B cell (primary cell): ENCODE measurements around the gene CALM1. TPM values are rescaled to one million over a fixed set of nuclear protein-coding genes. Genes with fewer than 3 reads are reported as not detected.

Experiments used
- ATAC-seq: fragments of 200-7000 bp; cut with Tn5 transposase; one replicate; pipeline ENCODE4 v1.10.0; 2021; ENCODE audit warnings: low read depth, mild to moderate bottlenecking, moderate number of reproducible peaks, moderate library complexity
- CTCF ChIA-PET: fragments of 350-600 bp; sonication (Branson Sonifier 250); formaldehyde crosslinking; loops from one replicate; lab custom pipeline; 2021; ENCODE audit warnings: antibody characterized with exemption, inconsistent platforms; lab: Charles Lee
- POLR2A ChIA-PET: fragments of 350-600 bp; sonication (Branson Sonifier 250); formaldehyde crosslinking; loops from one replicate; lab custom pipeline; 2021; ENCODE audit warnings: antibody characterized with exemption; lab: Charles Lee
- DNase-seq: peaks from one replicate; pipeline ENCODE4 v3.0.0; 2013
- H2AFZ ChIP-seq: 2 replicates; pipeline ENCODE4 v1.6.1; 2012; ENCODE audit warnings: mild to moderate bottlenecking, low read depth, low read length; ENCODE audit not compliant: insufficient read depth, poor library complexity, severe bottlenecking
- H3K27ac ChIP-seq, 2 donors: 1 replicate in 1 of 2; 2 replicates in 1 of 2; pipeline ENCODE4 v1.5.1; 2012 to 2013; ENCODE audit warnings: low read length in 2 of 2, mild to moderate bottlenecking in 2 of 2, moderate library complexity in 1 of 2
- H3K27me3 ChIP-seq, 4 experiments: fragments of 200-600 bp in 1 of 4; sonication (generic) in 1 of 4; replicated peaks in 1 of 4; 1 replicate in 2 of 4; 2 replicates in 2 of 4; pipeline versions ENCODE4 v1.6.1 to v1.7.0; 2013 to 2016; ENCODE audit warnings: low read length in 3 of 4, mild to moderate bottlenecking in 2 of 4, mixed read lengths in 1 of 4, moderate library complexity in 1 of 4; ENCODE audit not compliant: insufficient read depth in 4 of 4, control insufficient read depth in 3 of 4; ENCODE audit errors: control extremely low read depth in 1 of 4
- H3K36me3 ChIP-seq, 2 experiments: replicated peaks in 1 of 2; 1 replicate in 1 of 2; 2 replicates in 1 of 2; pipeline versions ENCODE4 v1.6.1 to v1.7.1; 2013; ENCODE audit warnings: low read length in 1 of 2; ENCODE audit not compliant: insufficient read depth in 2 of 2, control insufficient read depth in 1 of 2; ENCODE audit errors: control extremely low read depth in 1 of 2, extremely low read depth in 1 of 2
- H3K4me1 ChIP-seq, 2 donors: fragments of 200-600 bp in 1 of 2; sonication (generic) in 1 of 2; 1 replicate in 1 of 2; 2 replicates in 1 of 2; pipeline versions ENCODE4 v1.5.1 to v1.6.1; 2013 to 2017; ENCODE audit warnings: low read length in 2 of 2; ENCODE audit not compliant: control insufficient read depth in 2 of 2, insufficient read depth in 2 of 2
- H3K4me2 ChIP-seq: replicated peaks from 2 replicates; pipeline ENCODE3; 2012; ENCODE audit warnings: mild to moderate bottlenecking, low read depth, low read length; ENCODE audit not compliant: poor library complexity, severe bottlenecking
- H3K4me3 ChIP-seq, 5 experiments: fragments of 200-600 bp in 1 of 5; sonication (generic) in 1 of 5; 1 replicate in 3 of 5; 2 replicates in 2 of 5; pipeline versions ENCODE4 v1.5.1 to v1.7.0; 2011 to 2016; ENCODE audit warnings: low read length in 4 of 5, mild to moderate bottlenecking in 4 of 5, low read depth in 2 of 5, control low read depth in 1 of 5, moderate library complexity in 1 of 5; ENCODE audit not compliant: insufficient read depth in 1 of 5; ENCODE audit errors: control extremely low read depth in 1 of 5, extremely low read depth in 1 of 5
- H3K79me2 ChIP-seq: fragments of 200-600 bp; sonication (generic); one replicate; pipeline ENCODE4 v1.6.0; 2016; ENCODE audit warnings: low read length; ENCODE audit not compliant: control insufficient read depth, insufficient read depth
- H3K9ac ChIP-seq: fragments of 200-600 bp; sonication (generic); 2 replicates; pipeline ENCODE4 v1.6.1; 2017; ENCODE audit warnings: mild to moderate bottlenecking, low read length, moderate library complexity
- H3K9me3 ChIP-seq, 3 donors: one replicate each; pipeline versions ENCODE4 v1.6.1 to v1.7.1; 2013; ENCODE audit warnings: low read length in 2 of 3; ENCODE audit not compliant: control insufficient read depth in 2 of 3, insufficient read depth in 1 of 3; ENCODE audit errors: control extremely low read depth in 1 of 3
- H4K20me1 ChIP-seq: 2 replicates; pipeline ENCODE4 v1.6.0; 2012; ENCODE audit warnings: mild to moderate bottlenecking, low read length; ENCODE audit not compliant: insufficient read depth, control insufficient read depth, poor library complexity, severe bottlenecking
- H3K27ac Mint-ChIP-seq: one replicate; pipeline ENCODE4 v1.8.0; 2021; ENCODE audit warnings: mixed read lengths
- H3K27me3 Mint-ChIP-seq: one replicate; pipeline ENCODE4 v1.8.0; 2021; ENCODE audit warnings: mixed read lengths
- H3K4me1 Mint-ChIP-seq: one replicate; pipeline ENCODE4 v1.8.0; 2021; ENCODE audit warnings: mixed read lengths
- H3K4me3 Mint-ChIP-seq: one replicate; pipeline ENCODE4 v1.8.0; 2021; ENCODE audit warnings: mixed read lengths
- H3K9me3 Mint-ChIP-seq: one replicate; pipeline ENCODE4 v1.8.0; 2022; ENCODE audit warnings: mixed read lengths; ENCODE audit not compliant: insufficient read depth
- CTCF ChIP-seq: fragments of 200-600 bp; IDR thresholded peaks from one replicate; pipeline ENCODE4 v1.8.0; 2022; ENCODE audit warnings: antibody characterized with exemption, mild to moderate bottlenecking
- EZH2 ChIP-seq: IDR thresholded peaks from 2 replicates; pipeline ENCODE4 v1.6.1; 2012; ENCODE audit warnings: borderline replicate concordance, low read depth, mild to moderate bottlenecking, moderate library complexity, low read length; ENCODE audit not compliant: insufficient read depth, poor library complexity, severe bottlenecking
- WGBS: methylation state at CpG from one replicate; pipeline ENCODE4 v1.1.5; 2013; ENCODE audit warnings: missing lambda C conversion rate; ENCODE audit not compliant: insufficient coverage; 5-methylcytosine and 5-hydroxymethylcytosine counted together
- intact Hi-C: fragments of 100-400 bp; cut with micrococcal nuclease; formaldehyde crosslinking; loops from one replicate; pipeline ENCODE4 v1.10.0; 2022
- polyA plus RNA-seq: library from polyadenylated mRNA; depleted of rRNA; stranded (reverse); fragments of >200 nt; gene quantifications from 2 replicates; pipeline ENCODE4 v1.2.3, GENCODE V29; 2012
- total RNA-seq, 2 donors: library from RNA; stranded (reverse); fragments of 120-200 nt in 1 of 2; gene quantifications; 1 replicate in 1 of 2; 2 replicates in 1 of 2; pipeline versions ENCODE4 v1.2.3 to v1.2.4, GENCODE V29; 2013 to 2022

CALM1 gene
- total and polyA plus RNA-seq, 2 donors (not counting 1 experiment from before 2014, with no cell fraction given) = 264 to 267 TPM

- ChIA-PET POLR2A (interaction anchor here (0.7 to 5.1 kb wide), 7 partner anchors 13 to 1198 kb away, joined by 3 to 117 read pairs (median 5); partner anchors contain the start of genes CALM1 and NRDE2), CTCF (interaction anchor here (0.9 to 4.5 kb wide), 3 partner anchors 14 to 126 kb away, joined by 3 to 36 read pairs (median 28); partner anchors contain the start of genes CALM1 and PSMC1)
- H3K79me2 ChIP-seq = peaks cover 4% of the 10 kb centered on the region
- H2AFZ ChIP-seq = peak overlapping the region; percentile 91
- WGBS = 78% methylated on average over 10 of the region's 13 CpGs
- H3K9me3 ChIP-seq = no peaks in the 10 kb centered on the region
- peaks cover 12% of the 10 kb centered on the region for H3K4me1 Mint-ChIP-seq
- peaks cover 15 to 24% of the 10 kb centered on the region in 2 donors for H3K4me1 ChIP-seq
- no peaks in the 10 kb centered on the region for H3K27me3 ChIP-seq
- no peaks in the 10 kb centered on the region for H3K9me3 Mint-ChIP-seq
- no peak for TF ChIP-seq CTCF
- TF ChIP-seq EZH2 = no peak
- no peak overlapping the region for H3K4me3 Mint-ChIP-seq
- peak overlapping the region; percentile 93 to 98 for H3K27ac ChIP-seq
- H3K4me3 ChIP-seq = peak overlapping the region; percentile 60 to 97 (median 92)
- DNase-seq (no peak), ATAC-seq (no peak)
- peak overlapping the region; percentile 98 for H3K9ac ChIP-seq
- no peak overlapping the region for H3K27ac Mint-ChIP-seq
- no peaks in the 10 kb centered on the region for H4K20me1 ChIP-seq
- intact Hi-C loops = loop anchor here (2.0 to 10.0 kb wide), 2 partner anchors 427 to 1077 kb away; partner anchors contain the start of genes EFCAB11 and TDP1
- H3K36me3 ChIP-seq = no peaks in the 10 kb centered on the region
- no peaks in the 10 kb centered on the region for H3K27me3 Mint-ChIP-seq
- peak overlapping the region; percentile 95 for H3K4me2 ChIP-seq
Observed at GRCh38 chr14:90381999-90382451, 14.8 kb upstream of the CALM1 start.

- no peaks in the 10 kb centered on the region for H3K27me3 Mint-ChIP-seq
- WGBS = under 1% methylated on average over 29 of the region's 34 CpGs
- CTCF ChIA-PET = interaction anchor here (0.6 to 4.5 kb wide), 5 partner anchors 14 to 409 kb away, joined by 3 to 36 read pairs (median 3); partner anchors contain the start of genes CALM1 and PSMC1
- Histone ChIP-seq H3K4me3 (peak overlapping the region; percentile 60 to 97 (median 92)), H3K36me3 (no peaks in the 10 kb centered on the region), H3K79me2 (peaks cover 4% of the 10 kb centered on the region), H3K9me3 (no peaks in the 10 kb centered on the region), H3K9ac (peak overlapping the region; percentile 98), H3K4me2 (peak overlapping the region; percentile 95), H2AFZ (peak overlapping the region; percentile 91), H3K27me3 (no peaks in the 10 kb centered on the region), H3K27ac (peak overlapping the region; percentile 93 to 98), H3K4me1 (peaks cover 15 to 24% of the 10 kb centered on the region in 2 donors), H4K20me1 (no peaks in the 10 kb centered on the region)
- H3K9me3 Mint-ChIP-seq = no peaks in the 10 kb centered on the region
- H3K27ac Mint-ChIP-seq = no peak overlapping the region
- POLR2A ChIA-PET = interaction anchor here (0.7 to 5.1 kb wide), 9 partner anchors 13 to 1199 kb away, joined by 3 to 117 read pairs (median 4); partner anchors contain the start of genes CALM1, NRDE2 and PSMC1
- no peak overlapping the region for H3K4me3 Mint-ChIP-seq
- ATAC-seq (peak; percentile 2), DNase-seq (no peak)
- no peak for TF ChIP-seq CTCF
- no peak for TF ChIP-seq EZH2
- intact Hi-C loops = loop anchor here (1.0 to 10.0 kb wide), 6 partner anchors 14 to 1078 kb away; partner anchors contain the start of genes EFCAB11, PSMC1 and TDP1
- peaks cover 12% of the 10 kb centered on the region for H3K4me1 Mint-ChIP-seq
Observed at GRCh38 chr14:90382491-90383125, 14.2 kb upstream of the CALM1 start.
